Activated T-helper 17 cell treated with anti-CD3 and anti-CD28 coated beads, Interleukin-2, amount 50 U/mL, for 72 hours (primary cell): Measurements from ENCODE around the gene OR4C3. TPM values are rescaled to one million over a fixed set of nuclear protein-coding genes. Genes with fewer than 3 reads are reported as not detected.
"Not testable (repeated sequence)": the region's sequence is repeated elsewhere in the genome, so short reads cannot be mapped to it uniquely, and the experiment has no call there.

Source experiments
- ATAC-seq: fragments of 150-1000 bp; cut with Tn5 transposase; replicated peaks from 2 replicates; pipeline ENCODE4 v1.10.0; 2021; ENCODE audit warnings: mild to moderate bottlenecking, moderate library complexity
- H3K27ac Mint-ChIP-seq: one replicate; pipeline ENCODE4 v1.8.0; 2022; ENCODE audit warnings: mixed read lengths
- H3K27me3 Mint-ChIP-seq: one replicate; pipeline ENCODE4 v1.8.0; 2022; ENCODE audit warnings: mixed read lengths
- H3K36me3 Mint-ChIP-seq: one replicate; pipeline ENCODE4 v1.8.0; 2022; ENCODE audit warnings: low read depth, mild to moderate bottlenecking, mixed read lengths
- H3K4me1 Mint-ChIP-seq: one replicate; pipeline ENCODE4 v1.8.0; 2022; ENCODE audit warnings: mixed read lengths
- H3K4me3 Mint-ChIP-seq: one replicate; pipeline ENCODE4 v1.8.0; 2022; ENCODE audit warnings: mild to moderate bottlenecking, mixed read lengths
- H3K9me3 Mint-ChIP-seq: one replicate; pipeline ENCODE4 v1.8.0; 2022; ENCODE audit warnings: mixed read lengths
- total RNA-seq, 2 donors: library from RNA; stranded (reverse); gene quantifications; one replicate each; pipeline ENCODE4 v1.2.3, GENCODE V29; 2022

The OR4C3 gene
- not detected for total RNA-seq

- not testable (repeated sequence) for H3K36me3 Mint-ChIP-seq, H3K9me3 Mint-ChIP-seq, H3K27me3 Mint-ChIP-seq, H3K4me1 Mint-ChIP-seq, H3K4me3 Mint-ChIP-seq, ATAC-seq, H3K27ac Mint-ChIP-seq
Observed at GRCh38 chr11:48324620-48325019, at the start of gene OR4C3. Gene OR4C3 (plus strand): TSS chr11:48324920. CDS start chr11:48325022, 102 bp downstream.

DNA sequence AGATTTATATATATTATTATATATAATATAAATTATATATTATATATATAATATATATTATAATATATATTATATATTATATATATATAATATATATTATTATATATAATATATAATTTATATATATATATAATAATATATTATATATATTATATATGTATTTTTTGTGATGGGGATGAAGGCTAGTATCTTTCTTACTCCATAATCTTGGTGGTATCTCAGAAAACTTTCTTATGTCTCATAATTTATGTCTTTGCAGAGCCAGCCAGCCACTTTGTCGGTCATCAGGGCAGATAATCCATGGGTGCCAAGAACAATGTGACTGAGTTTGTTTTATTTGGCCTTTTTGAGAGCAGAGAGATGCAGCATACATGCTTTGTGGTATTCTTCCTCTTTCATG is 18.8 kb upstream of the OR4C3 start, which contains the start of gene OR4S1:
Gene OR4S1 (plus strand): TSS at position 301 of the 400 bp plus-strand sequence. CDS start 0 bp downstream, at position 301.
- ATAC-seq = no peak
- Mint-ChIP-seq H3K4me1 (no peaks in the 10 kb centered on the region), H3K27ac (no peak within 1 kb of the TSS), H3K27me3 (no peaks in the 10 kb centered on the region), H3K9me3 (no peaks in the 10 kb centered on the region), H3K4me3 (no peak within 1 kb of the TSS), H3K36me3 (no peaks in the 10 kb centered on the region)

- Mint-ChIP-seq H3K27ac (no peak overlapping the region), H3K9me3 (no peaks in the 10 kb centered on the region), H3K27me3 (no peaks in the 10 kb centered on the region), H3K36me3 (no peaks in the 10 kb centered on the region), H3K4me1 (no peaks in the 10 kb centered on the region), H3K4me3 (no peak overlapping the region)
- ATAC-seq = peak; percentile 66
Observed at GRCh38 chr11:48307760-48308386, 16.8 kb upstream of the OR4C3 start.

- not testable (repeated sequence) for H3K4me3 Mint-ChIP-seq, H3K27ac Mint-ChIP-seq
Observed at GRCh38 chr11:48313590-48313989, 11.1 kb upstream of the OR4C3 start.

GRCh38 chr11:48319813-48320212 is 4.9 kb upstream of the OR4C3 start:
- H3K4me3 Mint-ChIP-seq, H3K27ac Mint-ChIP-seq, H3K27me3 Mint-ChIP-seq, H3K36me3 Mint-ChIP-seq, ATAC-seq, H3K9me3 Mint-ChIP-seq, H3K4me1 Mint-ChIP-seq: not testable (repeated sequence)

More at GRCh38 chr11:48313590-48313989, 11.1 kb upstream of the OR4C3 start:
- H3K36me3 Mint-ChIP-seq, ATAC-seq, H3K9me3 Mint-ChIP-seq, H3K4me1 Mint-ChIP-seq: not testable (repeated sequence)
- peaks cover 11% of the 10 kb centered on the region for H3K27me3 Mint-ChIP-seq

DNA sequence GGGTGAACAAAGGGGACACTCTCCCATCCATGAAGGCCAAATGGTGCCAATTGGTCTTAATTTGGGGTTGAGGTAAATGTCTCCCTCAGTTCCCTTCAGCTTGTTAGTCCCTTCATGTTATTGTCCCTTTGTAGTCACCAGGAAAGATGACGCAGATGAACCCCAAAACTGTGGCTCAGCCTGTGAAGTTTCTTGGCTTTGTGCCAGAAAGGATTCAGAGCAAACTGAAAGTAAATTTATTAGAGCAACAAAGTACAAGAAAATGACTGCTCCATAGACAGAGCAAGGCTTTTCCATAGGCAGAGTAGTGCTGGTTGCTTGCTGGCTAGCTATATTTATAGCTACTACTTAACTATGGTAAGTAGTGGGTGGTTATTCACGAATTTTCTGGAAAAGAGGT is 16.7 kb downstream of the OR4C3 start:
- no peak overlapping the region for H3K27ac Mint-ChIP-seq
- H3K4me1 Mint-ChIP-seq = peaks cover 11% of the 10 kb centered on the region
- peak overlapping the region; percentile 24 for H3K4me3 Mint-ChIP-seq
- H3K27me3 Mint-ChIP-seq = no peaks in the 10 kb centered on the region
- peaks cover 5% of the 10 kb centered on the region for H3K9me3 Mint-ChIP-seq
- H3K36me3 Mint-ChIP-seq = no peaks in the 10 kb centered on the region
- peak; percentile 34 for ATAC-seq

GRCh38 chr11:48342505-48342904 is 17.8 kb downstream of the OR4C3 start:
- H3K27ac Mint-ChIP-seq, H3K27me3 Mint-ChIP-seq, ATAC-seq, H3K36me3 Mint-ChIP-seq, H3K9me3 Mint-ChIP-seq, H3K4me3 Mint-ChIP-seq: not testable (repeated sequence)
- peaks cover 11% of the 10 kb centered on the region for H3K4me1 Mint-ChIP-seq

- not testable (repeated sequence) for H3K9me3 Mint-ChIP-seq, H3K4me1 Mint-ChIP-seq, ATAC-seq, H3K36me3 Mint-ChIP-seq, H3K27ac Mint-ChIP-seq, H3K27me3 Mint-ChIP-seq
- peak overlapping the region; percentile 30 for H3K4me3 Mint-ChIP-seq
Observed at GRCh38 chr11:48346286-48346685, 21.6 kb downstream of the OR4C3 start.

- H3K27ac Mint-ChIP-seq = no peak overlapping the region
- no peak for ATAC-seq
- H3K4me1 Mint-ChIP-seq = no peaks in the 10 kb centered on the region
- no peaks in the 10 kb centered on the region for H3K27me3 Mint-ChIP-seq
- H3K9me3 Mint-ChIP-seq = peaks cover 8% of the 10 kb centered on the region
- no peak overlapping the region for H3K4me3 Mint-ChIP-seq
- no peaks in the 10 kb centered on the region for H3K36me3 Mint-ChIP-seq
Observed at GRCh38 chr11:48354013-48354412, 29.3 kb downstream of the OR4C3 start.

- H3K4me3 Mint-ChIP-seq = no peak overlapping the region
- no peaks in the 10 kb centered on the region for H3K4me1 Mint-ChIP-seq
- no peaks in the 10 kb centered on the region for H3K36me3 Mint-ChIP-seq
- no peaks in the 10 kb centered on the region for H3K27me3 Mint-ChIP-seq
- no peak for ATAC-seq
- peaks cover 9% of the 10 kb centered on the region for H3K9me3 Mint-ChIP-seq
- H3K27ac Mint-ChIP-seq = no peak overlapping the region
Observed at GRCh38 chr11:48354677-48355076, 30.0 kb downstream of the OR4C3 start.

DNA sequence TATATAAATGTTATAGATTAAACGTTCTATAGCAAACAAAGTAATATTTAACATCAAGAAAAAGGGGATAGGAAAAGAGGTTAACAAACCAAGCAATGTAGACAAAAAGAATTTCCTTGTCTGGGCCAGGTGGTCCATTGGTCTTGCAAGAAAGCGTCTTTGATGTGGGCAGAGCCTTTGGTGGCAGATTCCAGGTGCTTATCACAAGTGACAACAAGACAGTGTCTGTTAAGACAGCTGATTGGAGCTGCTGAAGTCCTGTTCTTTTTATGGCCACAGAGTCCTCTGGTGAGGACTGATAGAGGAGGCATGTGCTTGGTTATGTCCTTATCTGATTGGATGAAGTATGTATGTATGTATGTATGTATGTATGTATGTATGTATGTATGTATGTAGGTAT is 36.6 kb downstream of the OR4C3 start:
- H3K4me3 Mint-ChIP-seq, H3K4me1 Mint-ChIP-seq, ATAC-seq, H3K27me3 Mint-ChIP-seq, H3K36me3 Mint-ChIP-seq, H3K27ac Mint-ChIP-seq: not testable (repeated sequence)
- peaks cover 18% of the 10 kb centered on the region for H3K9me3 Mint-ChIP-seq

DNA sequence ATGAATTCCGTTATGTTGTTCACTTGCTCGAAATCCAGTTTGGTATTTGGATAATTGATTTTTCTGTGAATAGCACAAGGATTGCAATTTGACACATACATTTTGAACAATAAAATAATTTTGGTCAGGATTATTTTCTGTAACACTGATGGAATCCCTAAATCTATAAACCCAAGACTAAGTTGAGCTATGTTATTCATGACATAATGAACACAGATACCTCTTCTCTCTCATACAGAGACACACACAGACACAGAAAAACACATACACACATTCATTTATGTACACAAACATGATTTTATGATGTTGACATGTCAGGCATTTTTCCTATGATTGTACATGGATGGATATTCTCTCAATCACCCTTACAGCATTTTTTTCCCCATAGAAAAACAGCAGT is 41.6 kb downstream of the OR4C3 start, which contains the start of gene OR4C5:
Gene OR4C5 (minus strand): TSS at position 101 of the 400 bp plus-strand sequence. CDS start 0 bp downstream, at position 101.
- H3K27me3 Mint-ChIP-seq = peaks cover 3% of the 10 kb centered on the region
- peaks cover 6% of the 10 kb centered on the region for H3K9me3 Mint-ChIP-seq
- H3K4me1 Mint-ChIP-seq = no peaks in the 10 kb centered on the region
- no peak within 1 kb of the TSS for H3K27ac Mint-ChIP-seq
- H3K4me3 Mint-ChIP-seq = no peak within 1 kb of the TSS
- ATAC-seq = no peak
- no peaks in the 10 kb centered on the region for H3K36me3 Mint-ChIP-seq

Other genes with a start within 250 kb of the OR4C3 start
- gene OR4B1, start 108.1 kb upstream of the OR4C3 start, total RNA-seq = not detected
- gene OR4X2, start 79.8 kb upstream of the OR4C3 start, total RNA-seq = not detected
- gene OR4X1, start 61.1 kb upstream of the OR4C3 start, total RNA-seq = not detected
- not detected for gene OR4S1, start 18.7 kb upstream of the OR4C3 start, total RNA-seq
- gene OR4C5, start 41.5 kb downstream of the OR4C3 start, total RNA-seq = not detected
- not detected for gene OR4A47, start 163.9 kb downstream of the OR4C3 start, total RNA-seq